Measurements from ENCODE around the gene SLC24A5. TPM values are rescaled to one million over a fixed set of nuclear protein-coding genes. Genes with fewer than 3 reads are reported as not detected.

The SLC24A5 gene
- total RNA-seq, 1 experiment from 2014 or later = not detected

DNA sequence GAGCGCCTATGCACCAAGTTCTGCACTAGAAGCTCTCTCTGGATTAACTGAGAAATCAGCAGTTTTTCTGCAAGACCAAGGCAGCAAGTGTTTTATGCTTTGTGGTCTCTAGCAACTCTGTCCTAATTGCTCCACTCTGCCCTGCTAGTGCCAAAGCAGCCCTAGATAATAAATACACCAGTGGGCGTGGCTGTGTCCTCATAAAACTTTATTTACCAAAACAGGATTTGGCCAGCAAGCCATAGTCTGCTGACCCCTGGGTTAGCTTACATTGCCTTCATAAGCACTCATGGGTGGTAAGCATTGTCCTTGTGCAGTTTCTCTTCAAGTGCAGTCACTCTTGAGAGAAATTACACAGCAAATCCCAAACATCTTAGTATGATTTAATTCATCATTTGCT lies 30.7 kb upstream of the SLC24A5 start:
- Mint-ChIP-seq H3K4me1 (peaks cover 5% of the 10 kb centered on the region), H3K36me3 (peaks cover 14% of the 10 kb centered on the region), H3K9me3 (peaks cover 26% of the 10 kb centered on the region), H3K27ac (no peak overlapping the region), H3K27me3 (ENCODE audit: low read depth) (no peaks in the 10 kb centered on the region; the same call in 1 of the 2 replicates), H3K4me3 (no peak overlapping the region)
- ChIA-PET CTCF (no interaction called here), POLR2A (no interaction called here)
- ATAC-seq (no peak), DNase-seq (ENCODE audit: low spot score) (no peak)
- TF ChIP-seq, protein P1, sequence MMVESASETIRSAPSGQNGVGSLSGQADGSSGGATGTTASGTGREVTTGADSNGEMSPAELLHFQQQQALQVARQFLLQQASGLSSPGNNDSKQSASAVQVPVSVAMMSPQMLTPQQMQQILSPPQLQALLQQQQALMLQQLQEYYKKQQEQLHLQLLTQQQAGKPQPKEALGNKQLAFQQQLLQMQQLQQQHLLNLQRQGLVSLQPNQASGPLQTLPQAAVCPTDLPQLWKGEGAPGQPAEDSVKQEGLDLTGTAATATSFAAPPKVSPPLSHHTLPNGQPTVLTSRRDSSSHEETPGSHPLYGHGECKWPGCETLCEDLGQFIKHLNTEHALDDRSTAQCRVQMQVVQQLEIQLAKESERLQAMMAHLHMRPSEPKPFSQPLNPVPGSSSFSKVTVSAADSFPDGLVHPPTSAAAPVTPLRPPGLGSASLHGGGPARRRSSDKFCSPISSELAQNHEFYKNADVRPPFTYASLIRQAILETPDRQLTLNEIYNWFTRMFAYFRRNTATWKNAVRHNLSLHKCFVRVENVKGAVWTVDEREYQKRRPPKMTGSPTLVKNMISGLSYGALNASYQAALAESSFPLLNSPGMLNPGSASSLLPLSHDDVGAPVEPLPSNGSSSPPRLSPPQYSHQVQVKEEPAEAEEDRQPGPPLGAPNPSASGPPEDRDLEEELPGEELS (CRISPR knock-in tag; IDR thresholded peaks at IDR 0.05) = no peak
- TF ChIP-seq FOXK1 (CRISPR knock-in tag; IDR thresholded peaks at IDR 0.05) = no peak
- no peak for TF ChIP-seq ETV6 (CRISPR knock-in tag; IDR thresholded peaks at IDR 0.05)
- TF ChIP-seq ATF6 (CRISPR knock-in tag; IDR thresholded peaks at IDR 0.05) = no peak
- TF ChIP-seq GRHL2 (CRISPR knock-in tag; IDR thresholded peaks at IDR 0.05; ENCODE audit: insufficient replicate concordance, severe bottlenecking) = no peak

DNA sequence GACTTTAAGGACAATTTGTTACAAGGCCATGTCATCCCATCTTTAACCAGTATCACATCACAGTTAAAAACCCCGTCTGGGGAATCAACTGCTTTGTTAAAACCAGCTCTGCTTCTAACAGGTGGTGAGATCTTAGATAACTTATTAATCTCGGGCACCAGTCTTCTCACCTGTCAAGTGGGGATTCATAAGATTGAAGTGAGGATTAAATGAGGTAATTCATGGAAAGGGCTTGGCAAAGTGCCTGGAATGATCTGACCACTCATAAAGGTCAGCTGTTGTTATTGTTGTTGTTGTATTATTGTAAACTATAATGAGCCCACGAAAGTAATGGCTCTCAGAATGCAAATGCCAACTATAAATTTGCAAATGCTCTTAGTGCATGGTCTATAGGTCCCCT lies 30.1 kb upstream of the SLC24A5 start:
- H3K4me3 Mint-ChIP-seq = no peak overlapping the region
- H3K9me3 Mint-ChIP-seq = peaks cover 29% of the 10 kb centered on the region
- peaks cover 14% of the 10 kb centered on the region for H3K36me3 Mint-ChIP-seq
- ATAC-seq (no peak), DNase-seq (ENCODE audit: low spot score) (no peak)
- POLR2A ChIA-PET = interaction anchor here (0.5 kb wide), 1 partner anchor 131 kb away, joined by 3 read pairs; no protein-coding TSS in a partner anchor
- H3K27me3 Mint-ChIP-seq (ENCODE audit: low read depth) = no peaks in the 10 kb centered on the region; the same call in 1 of the 2 replicates
- TF ChIP-seq FOXJ3 (CRISPR knock-in tag; IDR thresholded peaks at IDR 0.05; ENCODE audit: borderline replicate concordance) = no peak
- no peak for TF ChIP-seq ZNF671 (CRISPR knock-in tag; IDR thresholded peaks at IDR 0.05)
- TF ChIP-seq MYBL2 (CRISPR knock-in tag; IDR thresholded peaks at IDR 0.05) = no peak
- no peak for TF ChIP-seq ZSCAN18 (CRISPR knock-in tag; IDR thresholded peaks at IDR 0.05)
- CTCF ChIA-PET = no interaction called here
- no peak overlapping the region for H3K27ac Mint-ChIP-seq
- peaks cover 5% of the 10 kb centered on the region for H3K4me1 Mint-ChIP-seq

GRCh38 chr15:48091522-48091921 lies 29.3 kb upstream of the SLC24A5 start:
- Mint-ChIP-seq H3K27ac (no peak overlapping the region), H3K27me3 (ENCODE audit: low read depth) (no peaks in the 10 kb centered on the region; the same call in 1 of the 2 replicates), H3K4me1 (peaks cover 5% of the 10 kb centered on the region), H3K9me3 (peaks cover 30% of the 10 kb centered on the region), H3K36me3 (peaks cover 14% of the 10 kb centered on the region), H3K4me3 (no peak overlapping the region)
- DNase-seq (ENCODE audit: low spot score) (no peak), ATAC-seq (no peak)
- CTCF ChIA-PET = no interaction called here
- POLR2A ChIA-PET = no interaction called here
- TF ChIP-seq, protein P1 (CRISPR knock-in tag; IDR thresholded peaks at IDR 0.05) = no peak
- TF ChIP-seq CREB1 (CRISPR knock-in tag; IDR thresholded peaks at IDR 0.05) (no peak), ESRRA (CRISPR knock-in tag; IDR thresholded peaks at IDR 0.05; ENCODE audit: borderline replicate concordance) (no peak), ZNF396 (CRISPR knock-in tag; IDR thresholded peaks at IDR 0.05; ENCODE audit: borderline replicate concordance) (no peak), TEAD4 (CRISPR knock-in tag; IDR thresholded peaks at IDR 0.05) (no peak), ZNF138 (CRISPR knock-in tag; conservative IDR thresholded peaks at IDR 0.05) (no peak)
- TF ChIP-seq, protein P2, sequence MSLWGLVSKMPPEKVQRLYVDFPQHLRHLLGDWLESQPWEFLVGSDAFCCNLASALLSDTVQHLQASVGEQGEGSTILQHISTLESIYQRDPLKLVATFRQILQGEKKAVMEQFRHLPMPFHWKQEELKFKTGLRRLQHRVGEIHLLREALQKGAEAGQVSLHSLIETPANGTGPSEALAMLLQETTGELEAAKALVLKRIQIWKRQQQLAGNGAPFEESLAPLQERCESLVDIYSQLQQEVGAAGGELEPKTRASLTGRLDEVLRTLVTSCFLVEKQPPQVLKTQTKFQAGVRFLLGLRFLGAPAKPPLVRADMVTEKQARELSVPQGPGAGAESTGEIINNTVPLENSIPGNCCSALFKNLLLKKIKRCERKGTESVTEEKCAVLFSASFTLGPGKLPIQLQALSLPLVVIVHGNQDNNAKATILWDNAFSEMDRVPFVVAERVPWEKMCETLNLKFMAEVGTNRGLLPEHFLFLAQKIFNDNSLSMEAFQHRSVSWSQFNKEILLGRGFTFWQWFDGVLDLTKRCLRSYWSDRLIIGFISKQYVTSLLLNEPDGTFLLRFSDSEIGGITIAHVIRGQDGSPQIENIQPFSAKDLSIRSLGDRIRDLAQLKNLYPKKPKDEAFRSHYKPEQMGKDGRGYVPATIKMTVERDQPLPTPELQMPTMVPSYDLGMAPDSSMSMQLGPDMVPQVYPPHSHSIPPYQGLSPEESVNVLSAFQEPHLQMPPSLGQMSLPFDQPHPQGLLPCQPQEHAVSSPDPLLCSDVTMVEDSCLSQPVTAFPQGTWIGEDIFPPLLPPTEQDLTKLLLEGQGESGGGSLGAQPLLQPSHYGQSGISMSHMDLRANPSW (CRISPR knock-in tag; conservative IDR thresholded peaks at IDR 0.05; ENCODE audit: low read depth) = no peak

Data from WTC11 (cell line).